ENCODE data around the gene NFE2L2. TPM values are rescaled to one million over a fixed set of nuclear protein-coding genes. Genes with fewer than 3 reads are reported as not detected.
A peak's percentile ranks its signal among the peaks of the same experiment; 100 is the strongest.

Gene NFE2L2
- total and polyA plus RNA-seq, 9 of the 15 experiments (the other 6 are each of a cell fraction or from before 2014, with no cell fraction given), result 29.3 to 120 (median 59.3) TPM

- TF ChIP-seq, protein P1, sequence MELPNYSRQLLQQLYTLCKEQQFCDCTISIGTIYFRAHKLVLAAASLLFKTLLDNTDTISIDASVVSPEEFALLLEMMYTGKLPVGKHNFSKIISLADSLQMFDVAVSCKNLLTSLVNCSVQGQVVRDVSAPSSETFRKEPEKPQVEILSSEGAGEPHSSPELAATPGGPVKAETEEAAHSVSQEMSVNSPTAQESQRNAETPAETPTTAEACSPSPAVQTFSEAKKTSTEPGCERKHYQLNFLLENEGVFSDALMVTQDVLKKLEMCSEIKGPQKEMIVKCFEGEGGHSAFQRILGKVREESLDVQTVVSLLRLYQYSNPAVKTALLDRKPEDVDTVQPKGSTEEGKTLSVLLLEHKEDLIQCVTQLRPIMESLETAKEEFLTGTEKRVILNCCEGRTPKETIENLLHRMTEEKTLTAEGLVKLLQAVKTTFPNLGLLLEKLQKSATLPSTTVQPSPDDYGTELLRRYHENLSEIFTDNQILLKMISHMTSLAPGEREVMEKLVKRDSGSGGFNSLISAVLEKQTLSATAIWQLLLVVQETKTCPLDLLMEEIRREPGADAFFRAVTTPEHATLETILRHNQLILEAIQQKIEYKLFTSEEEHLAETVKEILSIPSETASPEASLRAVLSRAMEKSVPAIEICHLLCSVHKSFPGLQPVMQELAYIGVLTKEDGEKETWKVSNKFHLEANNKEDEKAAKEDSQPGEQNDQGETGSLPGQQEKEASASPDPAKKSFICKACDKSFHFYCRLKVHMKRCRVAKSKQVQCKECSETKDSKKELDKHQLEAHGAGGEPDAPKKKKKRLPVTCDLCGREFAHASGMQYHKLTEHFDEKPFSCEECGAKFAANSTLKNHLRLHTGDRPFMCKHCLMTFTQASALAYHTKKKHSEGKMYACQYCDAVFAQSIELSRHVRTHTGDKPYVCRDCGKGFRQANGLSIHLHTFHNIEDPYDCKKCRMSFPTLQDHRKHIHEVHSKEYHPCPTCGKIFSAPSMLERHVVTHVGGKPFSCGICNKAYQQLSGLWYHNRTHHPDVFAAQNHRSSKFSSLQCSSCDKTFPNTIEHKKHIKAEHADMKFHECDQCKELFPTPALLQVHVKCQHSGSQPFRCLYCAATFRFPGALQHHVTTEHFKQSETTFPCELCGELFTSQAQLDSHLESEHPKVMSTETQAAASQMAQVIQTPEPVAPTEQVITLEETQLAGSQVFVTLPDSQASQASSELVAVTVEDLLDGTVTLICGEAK (IDR thresholded peaks at IDR 0.05), result 0 out of 2 replicates have a peak, but pooled peaks have one; percentile 12
- TF ChIP-seq, protein P1 (CRISPR knock-in tag; IDR thresholded peaks at IDR 0.05), result no peak
- TF ChIP-seq E2F4 (CRISPR knock-in tag; IDR thresholded peaks at IDR 0.05; ENCODE audit: low read depth) (no peak), LEF1 (IDR thresholded peaks at IDR 0.05) (0 out of 2 replicates have a peak, but pooled peaks have one; percentile 23), ZNF133 (CRISPR knock-in tag; IDR thresholded peaks at IDR 0.05) (no peak), ZNF124 (CRISPR knock-in tag; IDR thresholded peaks at IDR 0.05) (no peak), SAFB (IDR thresholded peaks at IDR 0.05; ENCODE audit: borderline replicate concordance, low read depth, low read length) (no peak), NR3C1 (CRISPR knock-in tag; IDR thresholded peaks at IDR 0.05) (no peak), NR2C2 (CRISPR knock-in tag; IDR thresholded peaks at IDR 0.05) (no peak), NR2C2 (tag; IDR thresholded peaks at IDR 0.05) (no peak)
- TF ChIP-seq, protein P2, sequence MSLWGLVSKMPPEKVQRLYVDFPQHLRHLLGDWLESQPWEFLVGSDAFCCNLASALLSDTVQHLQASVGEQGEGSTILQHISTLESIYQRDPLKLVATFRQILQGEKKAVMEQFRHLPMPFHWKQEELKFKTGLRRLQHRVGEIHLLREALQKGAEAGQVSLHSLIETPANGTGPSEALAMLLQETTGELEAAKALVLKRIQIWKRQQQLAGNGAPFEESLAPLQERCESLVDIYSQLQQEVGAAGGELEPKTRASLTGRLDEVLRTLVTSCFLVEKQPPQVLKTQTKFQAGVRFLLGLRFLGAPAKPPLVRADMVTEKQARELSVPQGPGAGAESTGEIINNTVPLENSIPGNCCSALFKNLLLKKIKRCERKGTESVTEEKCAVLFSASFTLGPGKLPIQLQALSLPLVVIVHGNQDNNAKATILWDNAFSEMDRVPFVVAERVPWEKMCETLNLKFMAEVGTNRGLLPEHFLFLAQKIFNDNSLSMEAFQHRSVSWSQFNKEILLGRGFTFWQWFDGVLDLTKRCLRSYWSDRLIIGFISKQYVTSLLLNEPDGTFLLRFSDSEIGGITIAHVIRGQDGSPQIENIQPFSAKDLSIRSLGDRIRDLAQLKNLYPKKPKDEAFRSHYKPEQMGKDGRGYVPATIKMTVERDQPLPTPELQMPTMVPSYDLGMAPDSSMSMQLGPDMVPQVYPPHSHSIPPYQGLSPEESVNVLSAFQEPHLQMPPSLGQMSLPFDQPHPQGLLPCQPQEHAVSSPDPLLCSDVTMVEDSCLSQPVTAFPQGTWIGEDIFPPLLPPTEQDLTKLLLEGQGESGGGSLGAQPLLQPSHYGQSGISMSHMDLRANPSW (CRISPR knock-in tag; IDR thresholded peaks at IDR 0.05), result no peak
- TF ChIP-seq, protein P3, sequence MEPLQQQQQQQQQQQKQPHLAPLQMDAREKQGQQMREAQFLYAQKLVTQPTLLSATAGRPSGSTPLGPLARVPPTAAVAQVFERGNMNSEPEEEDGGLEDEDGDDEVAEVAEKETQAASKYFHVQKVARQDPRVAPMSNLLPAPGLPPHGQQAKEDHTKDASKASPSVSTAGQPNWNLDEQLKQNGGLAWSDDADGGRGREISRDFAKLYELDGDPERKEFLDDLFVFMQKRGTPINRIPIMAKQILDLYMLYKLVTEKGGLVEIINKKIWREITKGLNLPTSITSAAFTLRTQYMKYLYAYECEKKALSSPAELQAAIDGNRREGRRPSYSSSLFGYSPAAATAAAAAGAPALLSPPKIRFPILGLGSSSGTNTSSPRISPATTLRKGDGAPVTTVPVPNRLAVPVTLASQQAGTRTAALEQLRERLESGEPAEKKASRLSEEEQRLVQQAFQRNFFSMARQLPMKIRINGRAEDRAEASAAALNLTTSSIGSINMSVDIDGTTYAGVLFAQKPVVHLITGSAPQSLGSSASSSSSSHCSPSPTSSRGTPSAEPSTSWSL (CRISPR knock-in tag; IDR thresholded peaks at IDR 0.05; ENCODE audit: borderline replicate concordance), result no peak
These were observed 21.6 kb upstream of the NFE2L2 start (continued) for GRCh38 chr2:177285892-177286715.

All from K562 (cell line).